Endothelial cell (in vitro differentiated cells): ENCODE measurements around the gene SIVA1. TPM values are rescaled to one million over a fixed set of nuclear protein-coding genes. Genes with fewer than 3 reads are reported as not detected.

Source experiments
- DNase-seq: peaks from one replicate; pipeline ENCODE4 v3.0.0; 2021; ENCODE audit warnings: low spot score
- H3K27ac Mint-ChIP-seq: one replicate; pipeline ENCODE4 v1.8.0; 2021; ENCODE audit warnings: mixed read lengths, inconsistent platforms; ENCODE audit not compliant: unreplicated experiment
- H3K27me3 Mint-ChIP-seq: one replicate; pipeline ENCODE4 v1.8.0; 2021; ENCODE audit warnings: mild to moderate bottlenecking, moderate library complexity, mixed read lengths, inconsistent platforms; ENCODE audit not compliant: unreplicated experiment
- H3K36me3 Mint-ChIP-seq: one replicate; pipeline ENCODE4 v1.8.0; 2021; ENCODE audit warnings: mild to moderate bottlenecking, low read depth, mixed read lengths, inconsistent platforms; ENCODE audit not compliant: unreplicated experiment
- H3K4me1 Mint-ChIP-seq: one replicate; pipeline ENCODE4 v1.8.0; 2021; ENCODE audit warnings: mild to moderate bottlenecking, mixed read lengths, inconsistent platforms; ENCODE audit not compliant: unreplicated experiment
- H3K4me3 Mint-ChIP-seq: one replicate; pipeline ENCODE4 v1.8.0; 2021; ENCODE audit warnings: mild to moderate bottlenecking, mixed read lengths, inconsistent platforms; ENCODE audit not compliant: unreplicated experiment
- H3K9me3 Mint-ChIP-seq: one replicate; pipeline ENCODE4 v1.8.0; 2021; ENCODE audit warnings: mixed read lengths, inconsistent platforms; ENCODE audit not compliant: unreplicated experiment
- total RNA-seq: library from RNA; stranded (reverse); fragmentation: NEBNext Ultra II Directional; extraction: Animal tissue kit (Norgen Biotek cat#: 25700); gene quantifications from one replicate; pipeline ENCODE4 v1.2.1, GENCODE V29; 2021; ENCODE audit not compliant: unreplicated experiment
- TF ChIP-seq, protein P1 (sequence below): fragments of 200-600 bp; sonication (generic); IDR thresholded peaks from one replicate; pipeline ENCODE4 v1.5.0; 2021; ENCODE audit warnings: antibody characterized with exemption; ENCODE audit not compliant: unreplicated experiment

The SIVA1 gene
- total RNA-seq, 1 donor from 2014 or later: 84.3 TPM

DNA sequence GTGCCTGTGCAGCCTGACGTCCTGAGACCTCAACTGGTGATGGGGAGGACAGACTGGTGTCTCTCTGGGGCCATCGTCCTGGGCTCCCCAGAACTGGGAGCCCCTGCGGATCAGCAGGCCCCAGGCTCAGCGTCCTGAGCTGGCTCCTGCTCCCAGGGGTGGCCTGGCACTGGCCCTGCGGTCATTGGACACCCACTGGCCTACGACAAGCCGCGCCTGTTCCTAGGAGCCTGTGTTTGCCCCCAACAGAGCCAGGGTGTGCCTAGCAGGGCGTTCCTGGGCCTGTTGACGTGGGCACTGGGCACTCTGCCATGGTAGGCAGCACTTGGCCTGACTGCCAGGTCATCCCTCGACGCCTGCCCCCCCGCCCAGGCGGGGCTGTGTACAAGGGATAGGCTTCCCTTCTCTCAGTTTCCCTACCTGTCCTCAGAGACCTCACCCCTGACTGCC lies 20.6 kb upstream of the SIVA1 start:
- Mint-ChIP-seq H3K4me3 (no peak overlapping the region), H3K9me3 (no peaks in the 10 kb centered on the region), H3K36me3 (no peaks in the 10 kb centered on the region), H3K27ac (no peak overlapping the region), H3K27me3 (peaks cover 16% of the 10 kb centered on the region), H3K4me1 (peaks cover 6% of the 10 kb centered on the region)
- TF ChIP-seq, protein P1, sequence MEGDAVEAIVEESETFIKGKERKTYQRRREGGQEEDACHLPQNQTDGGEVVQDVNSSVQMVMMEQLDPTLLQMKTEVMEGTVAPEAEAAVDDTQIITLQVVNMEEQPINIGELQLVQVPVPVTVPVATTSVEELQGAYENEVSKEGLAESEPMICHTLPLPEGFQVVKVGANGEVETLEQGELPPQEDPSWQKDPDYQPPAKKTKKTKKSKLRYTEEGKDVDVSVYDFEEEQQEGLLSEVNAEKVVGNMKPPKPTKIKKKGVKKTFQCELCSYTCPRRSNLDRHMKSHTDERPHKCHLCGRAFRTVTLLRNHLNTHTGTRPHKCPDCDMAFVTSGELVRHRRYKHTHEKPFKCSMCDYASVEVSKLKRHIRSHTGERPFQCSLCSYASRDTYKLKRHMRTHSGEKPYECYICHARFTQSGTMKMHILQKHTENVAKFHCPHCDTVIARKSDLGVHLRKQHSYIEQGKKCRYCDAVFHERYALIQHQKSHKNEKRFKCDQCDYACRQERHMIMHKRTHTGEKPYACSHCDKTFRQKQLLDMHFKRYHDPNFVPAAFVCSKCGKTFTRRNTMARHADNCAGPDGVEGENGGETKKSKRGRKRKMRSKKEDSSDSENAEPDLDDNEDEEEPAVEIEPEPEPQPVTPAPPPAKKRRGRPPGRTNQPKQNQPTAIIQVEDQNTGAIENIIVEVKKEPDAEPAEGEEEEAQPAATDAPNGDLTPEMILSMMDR: no peak
- DNase-seq: no peak

DNA sequence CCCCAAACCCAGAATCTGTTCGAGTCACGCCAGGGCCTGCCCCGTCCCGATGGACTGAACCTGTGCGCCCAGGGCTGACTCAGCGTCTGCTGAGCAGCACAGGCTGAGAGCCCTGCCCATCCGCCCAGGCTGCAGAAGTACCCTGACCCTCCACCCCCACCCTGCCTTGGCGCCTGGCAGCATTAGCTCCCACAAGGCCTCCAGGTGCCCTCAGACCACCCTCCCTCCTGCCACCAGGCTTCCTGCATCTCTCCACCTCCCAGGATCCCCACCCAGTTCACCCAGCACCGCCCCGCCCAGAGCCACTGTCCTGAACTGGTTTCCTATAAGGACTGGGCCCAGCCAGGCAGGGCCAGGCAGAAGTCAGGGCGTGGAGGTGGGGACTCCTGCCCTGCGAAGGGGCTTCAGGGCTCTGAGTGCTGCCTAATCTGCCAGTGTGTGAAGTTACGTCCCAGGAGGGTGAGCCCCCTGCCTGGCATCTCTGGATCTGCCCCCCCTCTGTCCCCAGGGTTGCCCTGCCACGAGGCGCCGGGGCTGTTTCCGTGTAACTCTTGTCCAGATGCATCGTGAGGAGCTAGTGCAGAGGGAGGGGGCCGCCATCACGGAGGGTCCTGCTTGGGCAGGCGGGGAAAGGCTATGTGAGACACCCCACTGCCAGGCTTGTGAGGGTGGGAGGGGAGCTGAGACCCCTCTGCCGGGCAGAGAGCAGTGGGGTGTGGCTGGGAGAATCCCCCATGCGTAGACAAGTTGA lies 19.8 kb upstream of the SIVA1 start:
- Mint-ChIP-seq H3K27ac (no peak overlapping the region), H3K36me3 (no peaks in the 10 kb centered on the region), H3K4me1 (peaks cover 6% of the 10 kb centered on the region), H3K4me3 (no peak overlapping the region), H3K27me3 (peaks cover 22% of the 10 kb centered on the region), H3K9me3 (no peaks in the 10 kb centered on the region)
- DNase-seq: no peak
- TF ChIP-seq, protein P1: no peak

DNA sequence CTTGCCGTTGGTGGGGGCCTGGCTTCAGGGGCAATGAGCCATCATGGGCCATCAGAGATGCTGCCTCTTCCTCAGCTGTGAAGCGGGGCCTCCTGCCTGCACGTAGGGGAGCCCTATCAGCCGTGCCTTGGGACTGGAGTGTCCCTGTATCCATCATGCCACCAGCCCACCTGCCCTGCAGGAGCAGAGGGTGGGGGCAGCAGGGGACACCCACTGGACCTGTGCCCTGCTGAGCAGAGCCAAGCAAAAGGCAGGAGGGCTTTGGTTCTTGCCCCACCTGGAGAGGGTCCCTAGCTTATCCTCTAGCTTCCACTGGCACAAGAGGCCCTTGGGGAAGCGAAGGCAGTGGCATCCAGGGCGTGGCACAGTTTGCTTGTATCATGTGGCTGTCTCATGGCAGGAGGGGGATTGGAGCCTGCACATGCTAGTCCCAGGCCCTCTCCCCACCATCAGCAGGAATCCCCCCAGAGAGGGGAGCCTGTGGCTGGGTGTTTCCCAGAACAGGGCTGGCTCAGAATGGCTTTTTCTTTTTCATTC lies 18.8 kb upstream of the SIVA1 start:
- Mint-ChIP-seq H3K9me3 (no peaks in the 10 kb centered on the region), H3K4me3 (no peak overlapping the region), H3K27me3 (peaks cover 16% of the 10 kb centered on the region), H3K36me3 (no peaks in the 10 kb centered on the region), H3K4me1 (peaks cover 6% of the 10 kb centered on the region), H3K27ac (no peak overlapping the region)
- no peak for DNase-seq
- TF ChIP-seq, protein P1: no peak

DNA sequence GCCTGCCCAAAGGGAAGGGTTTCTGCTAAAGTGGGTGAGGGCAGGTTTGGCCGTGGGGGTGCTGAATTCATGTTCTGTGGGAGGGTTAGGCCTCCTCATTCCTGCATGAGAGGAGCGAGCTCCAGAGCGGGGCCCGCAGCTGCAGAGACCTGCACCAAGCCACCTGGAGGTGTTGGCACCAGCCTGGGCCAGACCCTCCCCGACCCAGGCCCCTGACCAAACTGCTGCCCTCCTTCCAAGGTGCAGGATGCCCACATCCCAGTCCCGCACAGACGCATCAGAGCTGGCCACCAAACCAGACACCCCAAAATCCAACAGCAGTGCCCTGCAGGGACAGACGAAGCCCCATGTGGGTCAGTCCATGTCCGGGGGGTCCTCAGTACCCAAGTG lies 18.4 kb upstream of the SIVA1 start:
- Mint-ChIP-seq H3K27ac (no peak overlapping the region), H3K36me3 (no peaks in the 10 kb centered on the region), H3K9me3 (no peaks in the 10 kb centered on the region), H3K4me1 (peaks cover 6% of the 10 kb centered on the region), H3K27me3 (peaks cover 14% of the 10 kb centered on the region), H3K4me3 (no peak overlapping the region)
- DNase-seq: no peak
- TF ChIP-seq, protein P1: no peak
